WTC11 (cell line): ENCODE data around the gene KDM4E. TPM values are rescaled to one million over a fixed set of nuclear protein-coding genes. Genes with fewer than 3 reads are reported as not detected.

Source experiments
- ATAC-seq: fragments of 200-7000 bp; cut with Tn5 transposase; 2 replicates; pipeline ENCODE4 v1.10.0; 2021; ENCODE audit warnings: mild to moderate bottlenecking, moderate library complexity
- CTCF ChIA-PET: fragments of 300-600 bp; sonication (Branson Sonifier 250); formaldehyde crosslinking; loops from one replicate; lab custom pipeline; 2021; ENCODE audit warnings: antibody characterized with exemption; lab: Charles Lee
- POLR2A ChIA-PET: fragments of 350-600 bp; sonication (Branson Sonifier 250); formaldehyde crosslinking; loops from one replicate; lab custom pipeline; 2021; ENCODE audit warnings: antibody characterized with exemption; lab: Charles Lee
- DNase-seq: peaks from one replicate; pipeline ENCODE4 v3.0.0; 2021; ENCODE audit warnings: low spot score
- H3K27ac Mint-ChIP-seq: 2 replicates; pipeline ENCODE4 v1.8.0; 2021; ENCODE audit warnings: mixed read lengths
- H3K27me3 Mint-ChIP-seq: 2 replicates; pipeline ENCODE4 v1.8.0; 2021; ENCODE audit warnings: low read depth, mild to moderate bottlenecking, moderate library complexity, mixed read lengths
- H3K36me3 Mint-ChIP-seq: 2 replicates; pipeline ENCODE4 v1.8.0; 2021; ENCODE audit warnings: mixed read lengths
- H3K4me1 Mint-ChIP-seq: 2 replicates; pipeline ENCODE4 v1.8.0; 2022; ENCODE audit warnings: mixed read lengths
- H3K4me3 Mint-ChIP-seq: 2 replicates; pipeline ENCODE4 v1.8.0; 2021; ENCODE audit warnings: mild to moderate bottlenecking, moderate library complexity, mixed read lengths
- H3K9me3 Mint-ChIP-seq: 2 replicates; pipeline ENCODE4 v1.8.0; 2021; ENCODE audit warnings: mixed read lengths
- AR ChIP-seq: fragments of 250-450 bp; sonication (Bioruptor Pico); IDR thresholded peaks from 2 replicates; pipeline ENCODE4 v1.9.0; 2021; ENCODE audit warnings: mild to moderate bottlenecking
- CREM ChIP-seq: sonication (generic); formaldehyde crosslinking; IDR thresholded peaks from 2 replicates; pipeline ENCODE4 v1.8.1; 2022; ENCODE audit warnings: mild to moderate bottlenecking, missing genetic modification reagents, moderate library complexity
- E2F1 ChIP-seq: sonication (generic); formaldehyde crosslinking; IDR thresholded peaks from 2 replicates; pipeline ENCODE4 v1.8.0; 2022; ENCODE audit warnings: mild to moderate bottlenecking, missing genetic modification reagents
- FOXK1 ChIP-seq: sonication (generic); formaldehyde crosslinking; IDR thresholded peaks from 2 replicates; pipeline ENCODE4 v1.8.0; 2022; ENCODE audit warnings: mild to moderate bottlenecking, moderate library complexity, missing genetic modification reagents
- FOXP4 ChIP-seq: sonication (generic); formaldehyde crosslinking; IDR thresholded peaks from 2 replicates; pipeline ENCODE4 v1.8.0; 2022; ENCODE audit warnings: mild to moderate bottlenecking, missing genetic modification reagents
- GABPB1 ChIP-seq: sonication (generic); formaldehyde crosslinking; IDR thresholded peaks from 2 replicates; pipeline ENCODE4 v1.8.1; 2023; ENCODE audit warnings: mild to moderate bottlenecking, missing genetic modification reagents
- GRHL2 ChIP-seq: fragments of 250-450 bp; sonication (Bioruptor Pico); IDR thresholded peaks from 2 replicates; pipeline ENCODE4 v1.8.0; 2022; ENCODE audit warnings: mild to moderate bottlenecking, moderate library complexity; ENCODE audit not compliant: insufficient replicate concordance, severe bottlenecking
- IRF1 ChIP-seq: sonication (generic); formaldehyde crosslinking; IDR thresholded peaks from 2 replicates; pipeline ENCODE4 v1.8.0; 2023; ENCODE audit warnings: missing genetic modification reagents
- JAZF1 ChIP-seq: fragments of 250-450 bp; sonication (Bioruptor Pico); IDR thresholded peaks from 2 replicates; pipeline ENCODE4 v1.9.0; 2021; ENCODE audit warnings: moderate library complexity, mild to moderate bottlenecking, inconsistent platforms
- JUN ChIP-seq: sonication (generic); formaldehyde crosslinking; IDR thresholded peaks from 2 replicates; pipeline ENCODE4 v1.8.0; 2023; ENCODE audit warnings: mild to moderate bottlenecking, missing genetic modification reagents
- MLX ChIP-seq: sonication (generic); formaldehyde crosslinking; IDR thresholded peaks from 2 replicates; pipeline ENCODE4 v1.8.1; 2023; ENCODE audit warnings: mild to moderate bottlenecking, missing genetic modification reagents, moderate library complexity
- NFE2L1 ChIP-seq: sonication (generic); formaldehyde crosslinking; IDR thresholded peaks from 2 replicates; pipeline ENCODE4 v1.8.1; 2023; ENCODE audit warnings: missing genetic modification reagents
- OVOL2 ChIP-seq: fragments of 250-450 bp; sonication (Bioruptor Pico); IDR thresholded peaks from 2 replicates; pipeline ENCODE4 v1.9.0; 2021; ENCODE audit warnings: mild to moderate bottlenecking, borderline replicate concordance
- SP1 ChIP-seq: sonication (generic); formaldehyde crosslinking; conservative IDR thresholded peaks from 2 replicates; pipeline ENCODE4 v1.8.1; 2022; ENCODE audit warnings: missing genetic modification reagents
- ZBTB43 ChIP-seq: sonication (generic); formaldehyde crosslinking; IDR thresholded peaks from 2 replicates; pipeline ENCODE4 v1.8.1; 2023; ENCODE audit warnings: mild to moderate bottlenecking, missing genetic modification reagents
- ZNF232 ChIP-seq: sonication (generic); formaldehyde crosslinking; IDR thresholded peaks from 2 replicates; pipeline ENCODE4 v1.8.0; 2022; ENCODE audit warnings: mild to moderate bottlenecking, missing genetic modification reagents
- ZNF263 ChIP-seq: sonication (generic); formaldehyde crosslinking; IDR thresholded peaks from 2 replicates; pipeline ENCODE4 v1.8.1; 2022; ENCODE audit warnings: low read depth, mild to moderate bottlenecking, moderate library complexity, missing genetic modification reagents
- total RNA-seq: library from RNA; stranded (reverse); gene quantifications from 3 replicates; pipeline ENCODE4 v1.2.3, GENCODE V29; 2021

The KDM4E gene
- total RNA-seq, 1 experiment from 2014 or later: not detected

GRCh38 chr11:95050595-95051202 lies 25.6 kb downstream of the KDM4E start (continued):
- TF ChIP-seq ZBTB43 (CRISPR knock-in tag): no peak
- no peak for TF ChIP-seq CREM (CRISPR knock-in tag)

- CTCF ChIA-PET: no interaction called here
- POLR2A ChIA-PET: no interaction called here
Observed at GRCh38 chr11:95054356-95054755, 29.3 kb downstream of the KDM4E start.

GRCh38 chr11:95055283-95055897 lies 30.3 kb downstream of the KDM4E start:
- Mint-ChIP-seq H3K36me3 (no peaks in the 10 kb centered on the region), H3K9me3 (no peaks in the 10 kb centered on the region), H3K4me3 (no peak overlapping the region), H3K27me3 (peaks cover 32% of the 10 kb centered on the region), H3K27ac (no peak overlapping the region), H3K4me1 (no peaks in the 10 kb centered on the region)
- CTCF ChIA-PET: no interaction called here
- no peak for ATAC-seq
- POLR2A ChIA-PET: no interaction called here
- no peak for DNase-seq
- TF ChIP-seq JAZF1 (CRISPR knock-in tag) (no peak), SP1 (CRISPR knock-in tag) (no peak), MLX (no peak), NFE2L1 (CRISPR knock-in tag) (no peak), FOXK1 (CRISPR knock-in tag) (no peak), OVOL2 (CRISPR knock-in tag) (no peak), GRHL2 (CRISPR knock-in tag) (no peak), IRF1 (CRISPR knock-in tag) (no peak)

More at GRCh38 chr11:95054356-95054755, 29.3 kb downstream of the KDM4E start:
- Mint-ChIP-seq H3K9me3 (no peaks in the 10 kb centered on the region), H3K4me3 (no peak overlapping the region), H3K27me3 (peaks cover 29% of the 10 kb centered on the region), H3K27ac (no peak overlapping the region), H3K4me1 (no peaks in the 10 kb centered on the region), H3K36me3 (no peaks in the 10 kb centered on the region)
- DNase-seq (no peak), ATAC-seq (no peak)
- TF ChIP-seq JUN (CRISPR knock-in tag) (no peak), FOXP4 (CRISPR knock-in tag) (no peak), ZNF263 (CRISPR knock-in tag) (no peak), GABPB1 (CRISPR knock-in tag) (no peak), ZNF232 (CRISPR knock-in tag) (no peak), E2F1 (CRISPR knock-in tag) (no peak), AR (CRISPR knock-in tag) (no peak)
